Kidney epithelial cell (primary cell): Measurements from ENCODE around the gene EML1. TPM values are rescaled to one million over a fixed set of nuclear protein-coding genes. Genes with fewer than 3 reads are reported as not detected.

Experiments used
- DNase-seq: peaks from one replicate; pipeline ENCODE4 v3.0.0-alpha.2; 2010; ENCODE audit warnings: low read depth
- H3K27me3 ChIP-seq: 2 replicates; pipeline ENCODE4 v1.6.0; 2011; ENCODE audit warnings: low read length; ENCODE audit not compliant: control insufficient read depth, insufficient read depth
- H3K36me3 ChIP-seq: 2 replicates; pipeline ENCODE4 v1.5.1; 2011; ENCODE audit warnings: low read length; ENCODE audit not compliant: control insufficient read depth, insufficient read depth
- H3K4me3 ChIP-seq: 2 replicates; pipeline ENCODE4 v1.5.1; 2011; ENCODE audit warnings: low read depth, mild to moderate bottlenecking, control low read depth, low read length
- CTCF ChIP-seq: IDR thresholded peaks from 2 replicates; pipeline ENCODE4 v1.5.1; 2011; ENCODE audit warnings: mild to moderate bottlenecking, moderate library complexity, low read length, control low read depth, inconsistent platforms; ENCODE audit not compliant: insufficient read depth, poor library complexity, severe bottlenecking
- total RNA-seq: library from RNA; depleted of rRNA; stranded (reverse); fragments of >200 nt; gene quantifications from 2 replicates; pipeline ENCODE4 v1.2.3, GENCODE V29; 2015

Gene EML1
- total RNA-seq, 1 donor from 2014 or later, result 11.6 TPM

DNA sequence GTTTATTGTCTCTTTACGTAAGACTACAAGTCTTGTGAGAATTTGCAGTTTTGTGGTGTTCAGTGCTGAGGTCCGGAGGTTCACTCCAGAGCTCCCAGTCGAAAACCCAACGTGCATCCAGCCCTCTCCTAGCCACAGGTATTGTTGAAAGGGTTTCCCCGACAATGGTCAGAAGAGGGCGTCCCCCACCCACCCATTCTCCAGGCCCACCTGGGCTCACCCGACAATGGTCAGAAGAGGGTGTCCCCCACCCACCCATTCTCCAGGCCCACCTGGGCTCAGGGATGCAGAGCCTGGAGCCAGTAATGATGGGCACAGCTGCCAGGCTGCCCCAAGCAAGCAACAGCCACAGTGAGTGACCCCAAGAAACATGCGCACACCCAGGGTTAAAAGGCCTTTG is 145.2 kb downstream of the EML1 start:
- H3K36me3 ChIP-seq, result no peaks in the 10 kb centered on the region
- no peak for TF ChIP-seq CTCF
- no peaks in the 10 kb centered on the region for H3K27me3 ChIP-seq
- no peak overlapping the region for H3K4me3 ChIP-seq
- no peak for DNase-seq

- H3K36me3 ChIP-seq, result no peaks in the 10 kb centered on the region
- TF ChIP-seq CTCF, result no peak
- no peak overlapping the region for H3K4me3 ChIP-seq
- no peaks in the 10 kb centered on the region for H3K27me3 ChIP-seq
- DNase-seq, result no peak
Measured at GRCh38 chr14:99938896-99939295, 145.7 kb downstream of the EML1 start.

- Histone ChIP-seq H3K27me3 (no peaks in the 10 kb centered on the region), H3K36me3 (no peaks in the 10 kb centered on the region), H3K4me3 (no peak overlapping the region)
- no peak for DNase-seq
- TF ChIP-seq CTCF, result no peak
Measured at GRCh38 chr14:99939421-99939820, 146.2 kb downstream of the EML1 start.

DNA sequence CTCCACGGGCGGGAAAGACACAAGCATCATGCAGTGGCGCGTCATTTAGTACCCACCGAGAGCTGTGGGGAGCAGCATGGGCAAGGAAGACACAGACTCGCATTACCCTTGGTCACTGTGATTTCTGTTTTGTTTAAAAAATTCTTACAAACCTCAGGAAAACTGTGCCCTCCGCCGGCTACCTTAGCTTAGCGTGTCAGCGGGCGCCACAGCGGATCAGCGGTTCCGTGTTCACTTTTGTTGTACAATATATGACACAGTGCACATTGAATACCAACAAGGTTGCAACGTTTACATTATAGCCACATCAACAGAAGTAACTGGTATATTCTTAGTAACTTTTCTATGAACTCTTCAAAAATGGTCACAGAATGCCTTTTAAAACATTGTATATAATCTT is 146.9 kb downstream of the EML1 start:
- TF ChIP-seq CTCF, result no peak
- H3K27me3 ChIP-seq, result no peaks in the 10 kb centered on the region
- H3K4me3 ChIP-seq, result no peak overlapping the region
- no peaks in the 10 kb centered on the region for H3K36me3 ChIP-seq
- no peak for DNase-seq

GRCh38 chr14:99941211-99941610 is 148.0 kb downstream of the EML1 start:
- DNase-seq, result no peak
- H3K27me3 ChIP-seq, result no peaks in the 10 kb centered on the region
- TF ChIP-seq CTCF, result no peak
- no peaks in the 10 kb centered on the region for H3K36me3 ChIP-seq
- no peak overlapping the region for H3K4me3 ChIP-seq

- TF ChIP-seq CTCF, result no peak
- DNase-seq, result no peak
- Histone ChIP-seq H3K27me3 (peaks cover 6% of the 10 kb centered on the region), H3K4me3 (no peak overlapping the region), H3K36me3 (no peaks in the 10 kb centered on the region)
Measured at GRCh38 chr14:99943620-99944019, 150.4 kb downstream of the EML1 start.
